ENCODE measurements around the gene CSAG1.
"Not testable (repeated sequence)": the region's sequence is repeated elsewhere in the genome, so short reads cannot be mapped to it uniquely, and the experiment has no call there.

CSAG1 gene, protein sequence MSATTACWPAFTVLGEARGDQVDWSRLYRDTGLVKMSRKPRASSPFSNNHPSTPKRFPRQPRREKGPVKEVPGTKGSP

DNA sequence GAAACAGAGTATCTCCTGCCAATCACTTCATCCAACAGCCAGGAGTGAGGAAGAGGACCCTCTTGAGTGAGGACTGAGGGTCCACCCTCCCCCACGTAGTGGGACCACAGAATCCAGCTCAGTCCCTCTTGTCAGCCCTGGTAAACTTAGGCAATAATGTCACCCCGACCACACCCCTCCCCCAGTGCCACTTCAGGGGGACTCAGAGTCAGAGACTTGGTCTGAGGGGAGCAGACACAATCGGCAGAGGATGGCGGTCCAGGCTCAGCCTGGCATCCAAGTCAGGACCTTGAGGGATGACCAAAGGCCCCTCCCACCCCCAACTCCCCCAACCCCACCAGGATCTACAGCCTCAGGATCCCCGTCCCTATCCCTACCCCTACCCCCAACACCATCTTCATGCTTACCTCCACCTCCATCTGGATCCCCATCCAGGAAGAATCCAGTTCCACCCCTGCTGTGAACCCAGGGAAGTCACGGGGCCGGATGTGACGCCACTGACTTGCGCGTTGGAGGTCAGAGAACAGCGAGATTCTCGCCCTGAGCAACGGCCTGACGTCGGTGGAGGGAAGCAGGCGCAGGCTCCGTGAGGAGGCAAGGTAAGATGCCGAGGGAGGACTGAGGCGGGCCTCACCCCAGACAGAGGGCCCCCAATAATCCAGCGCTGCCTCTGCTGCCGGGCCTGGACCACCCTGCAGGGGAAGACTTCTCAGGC lies at the start of gene CSAG1, which contains the start of gene MAGEA12:
TSS of gene CSAG1 (minus strand) at position 461 of the 715 bp plus-strand sequence. CDS start 1,261 bp downstream, outside the sequence.
TSS of gene MAGEA12 (plus strand) at position 497 of the 715 bp plus-strand sequence. CDS start 2,405 bp downstream, outside the sequence.
- DNase-seq: no peak

GRCh38 chrX:152769549-152770289 lies 36.2 kb upstream of the CSAG1 start, which contains the start of gene MAGEA6:
MAGEA6 (minus strand) TSS chrX:152769689; CDS start chrX:152767650, 2,039 bp downstream.
- DNase-seq: not testable (repeated sequence)

DNA sequence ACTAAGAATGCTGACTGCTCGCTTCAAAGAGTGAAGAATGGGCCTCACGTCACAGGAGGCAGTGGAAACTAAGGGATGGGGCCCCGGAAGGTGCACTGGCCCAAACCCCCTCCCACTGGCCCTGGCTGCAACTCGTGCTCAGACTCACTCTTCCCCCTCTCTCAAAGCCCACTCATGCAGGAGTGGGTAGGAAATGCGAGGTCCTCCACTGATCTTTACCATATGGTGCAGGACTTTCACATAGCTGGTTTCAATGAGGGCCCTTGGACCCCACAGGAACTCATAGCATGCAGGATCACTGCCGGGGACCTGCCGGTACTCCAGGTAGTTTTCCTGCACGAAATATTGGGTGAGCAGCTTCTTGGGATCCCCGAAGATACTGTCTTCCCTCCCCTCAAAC lies 33.0 kb upstream of the CSAG1 start:
- not testable (repeated sequence) for DNase-seq

GRCh38 chrX:152761582-152761981 lies 28.1 kb upstream of the CSAG1 start:
- not testable (repeated sequence) for DNase-seq

DNA sequence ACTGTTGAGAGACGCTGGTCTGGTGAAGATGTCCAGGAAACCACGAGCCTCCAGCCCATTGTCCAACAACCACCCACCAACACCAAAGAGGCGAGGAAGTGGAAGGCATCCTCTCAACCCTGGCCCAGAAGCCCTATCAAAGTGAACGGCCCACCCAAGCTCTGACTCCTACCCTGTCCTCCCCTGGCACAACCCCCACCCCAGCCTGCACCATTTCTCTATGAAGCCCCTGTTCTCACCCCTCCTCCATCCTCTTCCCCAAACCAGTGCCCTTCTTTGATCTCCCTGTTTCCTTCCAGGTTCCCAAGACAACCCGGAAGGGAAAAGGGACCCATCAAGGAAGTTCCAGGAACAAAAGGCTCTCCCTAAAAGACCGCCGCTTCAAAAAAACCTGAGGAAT lies 26.0 kb upstream of the CSAG1 start:
- not testable (repeated sequence) for DNase-seq

DNA sequence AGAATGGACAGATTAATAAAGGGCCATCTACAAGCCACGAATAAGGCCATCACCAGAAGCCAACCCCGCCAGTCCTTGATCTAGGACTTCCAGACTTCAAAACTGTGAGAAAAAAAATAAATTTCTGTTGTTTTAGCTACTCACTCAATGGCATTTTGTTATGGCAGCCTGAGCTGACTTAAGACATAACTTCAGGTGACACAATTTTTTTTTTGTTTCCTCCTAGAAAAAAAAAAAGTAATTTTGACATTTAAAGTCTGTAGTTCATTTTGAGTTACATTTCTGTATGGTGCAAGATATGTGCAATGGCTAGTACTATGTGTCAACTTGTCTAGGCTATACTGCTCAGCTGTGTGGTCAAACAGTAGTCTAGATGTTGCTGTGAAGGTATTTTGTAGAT lies 25.4 kb upstream of the CSAG1 start, which contains the start of gene CSAG3:
TSS of gene CSAG3 (plus strand) at position 301 of the 400 bp plus-strand sequence.
- not testable (repeated sequence) for DNase-seq

GRCh38 chrX:152754871-152755270 lies 21.4 kb upstream of the CSAG1 start:
- DNase-seq: not testable (repeated sequence)

DNA sequence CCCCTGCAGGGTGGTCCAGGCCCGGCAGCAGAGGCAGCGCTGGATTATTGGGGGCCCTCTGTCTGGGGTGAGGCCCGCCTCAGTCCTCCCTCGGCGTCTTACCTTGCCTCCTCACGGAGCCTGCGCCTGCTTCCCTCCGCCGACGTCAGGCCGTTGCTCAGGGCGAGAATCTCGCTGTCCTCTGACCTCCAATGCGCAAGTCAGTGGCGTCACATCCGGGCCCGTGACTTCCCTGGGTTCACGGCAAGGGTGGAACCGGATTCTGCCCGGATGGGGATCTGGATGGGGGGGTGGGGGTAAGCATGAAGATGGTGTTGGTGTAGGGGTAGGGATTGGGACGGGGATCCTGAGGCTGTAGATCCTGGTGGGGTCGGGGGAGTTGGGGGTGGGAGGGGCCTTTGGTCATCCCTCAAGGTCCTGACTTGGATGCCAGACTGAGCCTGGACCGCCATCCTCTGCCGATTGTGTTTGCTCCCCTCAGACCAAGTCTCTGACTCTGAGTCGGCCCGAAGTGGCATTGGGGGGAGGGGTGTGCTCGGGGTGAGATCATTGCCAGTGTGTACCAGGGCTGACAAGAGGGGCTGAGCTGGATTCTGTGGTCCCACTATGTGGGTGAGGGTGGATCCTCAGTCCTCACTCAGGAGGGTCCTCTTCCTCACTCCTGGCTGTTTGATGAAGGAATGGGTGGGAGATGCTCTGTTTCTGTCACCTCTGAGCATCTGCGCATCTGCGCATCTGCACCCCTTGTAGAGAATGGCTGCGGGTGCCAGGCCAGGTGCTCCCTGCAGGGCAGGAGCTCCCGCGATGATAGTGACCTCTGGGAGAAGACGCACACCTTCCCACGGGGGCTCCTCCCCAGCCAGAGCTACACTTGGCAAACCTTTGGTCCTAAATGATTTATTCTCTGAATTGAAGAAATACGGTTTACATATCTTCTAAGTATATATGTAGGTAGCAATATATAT lies 20.4 kb upstream of the CSAG1 start, which contains the start of gene MAGEA2:
TSS of gene MAGEA2 (minus strand) at position 157 of the 965 bp plus-strand sequence. CDS start 2,479 bp downstream, outside the sequence.
- DNase-seq: not testable (repeated sequence)

GRCh38 chrX:152738560-152738959 lies 5.0 kb upstream of the CSAG1 start:
- no peak for DNase-seq

GRCh38 chrX:152736528-152736927 lies 3.0 kb upstream of the CSAG1 start:
- not testable (repeated sequence) for DNase-seq

DNA sequence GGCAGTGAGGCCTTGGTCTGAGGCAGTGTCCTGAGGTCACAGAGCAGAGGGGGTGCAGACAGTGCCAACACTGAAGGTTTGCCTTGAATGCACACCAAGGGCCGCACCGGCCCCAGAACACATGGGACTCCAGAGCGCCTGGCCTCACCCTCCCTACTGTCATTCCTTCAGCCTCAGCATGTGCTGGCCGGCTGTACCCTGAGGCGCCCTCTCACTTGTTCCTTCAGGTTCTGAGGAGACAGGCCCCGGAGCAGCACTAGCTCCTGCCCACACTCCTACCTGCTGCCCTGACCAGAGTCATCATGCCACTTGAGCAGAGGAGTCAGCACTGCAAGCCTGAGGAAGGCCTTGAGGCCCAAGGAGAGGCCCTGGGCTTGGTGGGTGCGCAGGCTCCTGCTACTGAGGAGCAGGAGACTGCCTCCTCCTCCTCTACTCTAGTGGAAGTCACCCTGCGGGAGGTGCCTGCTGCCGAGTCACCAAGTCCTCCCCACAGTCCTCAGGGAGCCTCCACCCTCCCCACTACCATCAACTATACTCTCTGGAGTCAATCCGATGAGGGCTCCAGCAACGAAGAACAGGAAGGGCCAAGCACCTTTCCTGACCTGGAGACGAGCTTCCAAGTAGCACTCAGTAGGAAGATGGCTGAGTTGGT lies 2.5 kb upstream of the CSAG1 start:
- DNase-seq: no peak

- DNase-seq: no peak
Observed at GRCh38 chrX:152735101-152735500, 1.6 kb upstream of the CSAG1 start.

- not testable (repeated sequence) for DNase-seq
Observed at GRCh38 chrX:152734143-152734858, 780 bp upstream of the CSAG1 start.

- no peak for DNase-seq
Observed at GRCh38 chrX:152725409-152725808, 8.1 kb downstream of the CSAG1 start.

DNA sequence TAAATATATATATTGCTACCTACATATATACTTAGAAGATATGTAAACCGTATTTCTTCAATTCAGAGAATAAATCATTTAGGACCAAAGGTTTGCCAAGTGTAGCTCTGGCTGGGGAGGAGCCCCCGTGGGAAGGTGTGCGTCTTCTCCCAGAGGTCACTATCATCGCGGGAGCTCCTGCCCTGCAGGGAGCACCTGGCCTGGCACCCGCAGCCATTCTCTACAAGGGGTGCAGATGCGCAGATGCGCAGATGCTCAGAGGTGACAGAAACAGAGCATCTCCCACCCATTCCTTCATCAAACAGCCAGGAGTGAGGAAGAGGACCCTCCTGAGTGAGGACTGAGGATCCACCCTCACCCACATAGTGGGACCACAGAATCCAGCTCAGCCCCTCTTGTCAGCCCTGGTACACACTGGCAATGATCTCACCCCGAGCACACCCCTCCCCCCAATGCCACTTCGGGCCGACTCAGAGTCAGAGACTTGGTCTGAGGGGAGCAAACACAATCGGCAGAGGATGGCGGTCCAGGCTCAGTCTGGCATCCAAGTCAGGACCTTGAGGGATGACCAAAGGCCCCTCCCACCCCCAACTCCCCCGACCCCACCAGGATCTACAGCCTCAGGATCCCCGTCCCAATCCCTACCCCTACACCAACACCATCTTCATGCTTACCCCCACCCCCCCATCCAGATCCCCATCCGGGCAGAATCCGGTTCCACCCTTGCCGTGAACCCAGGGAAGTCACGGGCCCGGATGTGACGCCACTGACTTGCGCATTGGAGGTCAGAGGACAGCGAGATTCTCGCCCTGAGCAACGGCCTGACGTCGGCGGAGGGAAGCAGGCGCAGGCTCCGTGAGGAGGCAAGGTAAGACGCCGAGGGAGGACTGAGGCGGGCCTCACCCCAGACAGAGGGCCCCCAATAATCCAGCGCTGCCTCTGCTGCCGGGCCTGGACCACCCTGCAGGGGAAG lies 19.4 kb downstream of the CSAG1 start, which contains the start of gene MAGEA2B:
TSS of gene MAGEA2B (plus strand) at position 814 of the 973 bp plus-strand sequence. CDS start 2,479 bp downstream, outside the sequence.
- not testable (repeated sequence) for DNase-seq

GRCh38 chrX:152713195-152713594 lies 20.3 kb downstream of the CSAG1 start:
- not testable (repeated sequence) for DNase-seq

DNA sequence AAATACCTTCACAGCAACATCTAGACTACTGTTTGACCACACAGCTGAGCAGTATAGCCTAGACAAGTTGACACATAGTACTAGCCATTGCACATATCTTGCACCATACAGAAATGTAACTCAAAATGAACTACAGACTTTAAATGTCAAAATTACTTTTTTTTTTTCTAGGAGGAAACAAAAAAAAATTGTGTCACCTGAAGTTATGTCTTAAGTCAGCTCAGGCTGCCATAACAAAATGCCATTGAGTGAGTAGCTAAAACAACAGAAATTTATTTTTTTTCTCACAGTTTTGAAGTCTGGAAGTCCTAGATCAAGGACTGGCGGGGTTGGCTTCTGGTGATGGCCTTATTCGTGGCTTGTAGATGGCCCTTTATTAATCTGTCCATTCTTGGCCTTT lies 24.3 kb downstream of the CSAG1 start, which contains the start of gene CSAG2:
TSS of gene CSAG2 (minus strand) at position 101 of the 400 bp plus-strand sequence. CDS start 161 bp downstream, outside the sequence.
- DNase-seq: not testable (repeated sequence)

GRCh38 chrX:152706500-152706899 lies 27.0 kb downstream of the CSAG1 start:
- not testable (repeated sequence) for DNase-seq

DNA sequence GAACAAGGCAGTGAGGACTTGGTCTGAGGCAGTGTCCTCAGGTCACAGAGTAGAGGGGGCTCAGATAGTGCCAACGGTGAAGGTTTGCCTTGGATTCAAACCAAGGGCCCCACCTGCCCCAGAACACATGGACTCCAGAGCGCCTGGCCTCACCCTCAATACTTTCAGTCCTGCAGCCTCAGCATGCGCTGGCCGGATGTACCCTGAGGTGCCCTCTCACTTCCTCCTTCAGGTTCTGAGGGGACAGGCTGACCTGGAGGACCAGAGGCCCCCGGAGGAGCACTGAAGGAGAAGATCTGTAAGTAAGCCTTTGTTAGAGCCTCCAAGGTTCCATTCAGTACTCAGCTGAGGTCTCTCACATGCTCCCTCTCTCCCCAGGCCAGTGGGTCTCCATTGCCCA lies 33.1 kb downstream of the CSAG1 start:
- not testable (repeated sequence) for DNase-seq
